22Rv1 (cell line): ENCODE measurements around the gene AMOTL2.

Source experiments
- H3K27ac ChIP-seq: fragments of 450-650 bp; 2 replicates; pipeline ENCODE4 v1.5.1; 2017
- CTCF ChIP-seq: fragments of 450-650 bp; IDR thresholded peaks from 2 replicates; pipeline ENCODE4 v1.5.1; 2017; ENCODE audit warnings: mild to moderate bottlenecking
- ZFX ChIP-seq: fragments of 450-650 bp; IDR thresholded peaks from 2 replicates; pipeline ENCODE4 v1.6.1; 2017; ENCODE audit warnings: antibody characterized with exemption, borderline replicate concordance

AMOTL2 gene

GRCh38 chr3:134312072-134312872 lies 62.0 kb downstream of the AMOTL2 start:
- no peak overlapping the region for H3K27ac ChIP-seq
- TF ChIP-seq ZFX (no peak), CTCF (no peak)

- TF ChIP-seq ZFX: no peak
- no peak for TF ChIP-seq CTCF
- no peak overlapping the region for H3K27ac ChIP-seq
Observed at GRCh38 chr3:134311693-134312071, 62.6 kb downstream of the AMOTL2 start.

GRCh38 chr3:134311265-134311664 lies 63.0 kb downstream of the AMOTL2 start:
- H3K27ac ChIP-seq: no peak overlapping the region
- TF ChIP-seq ZFX (no peak), CTCF (no peak)

- TF ChIP-seq CTCF (no peak), ZFX (no peak)
- no peak overlapping the region for H3K27ac ChIP-seq
Observed at GRCh38 chr3:134309987-134310700, 64.1 kb downstream of the AMOTL2 start.

- TF ChIP-seq CTCF (peak; percentile 95), ZFX (no peak)
- H3K27ac ChIP-seq: no peak overlapping the region
Observed at GRCh38 chr3:134308350-134308891, 65.8 kb downstream of the AMOTL2 start.

GRCh38 chr3:134307425-134307824 lies 66.8 kb downstream of the AMOTL2 start:
- no peak overlapping the region for H3K27ac ChIP-seq
- no peak for TF ChIP-seq CTCF
- TF ChIP-seq ZFX: no peak

- H3K27ac ChIP-seq: no peak overlapping the region
- TF ChIP-seq CTCF (no peak), ZFX (no peak)
Observed at GRCh38 chr3:134306320-134306719, 67.9 kb downstream of the AMOTL2 start.
